ENCODE results near the gene HOXA5.

DNA sequence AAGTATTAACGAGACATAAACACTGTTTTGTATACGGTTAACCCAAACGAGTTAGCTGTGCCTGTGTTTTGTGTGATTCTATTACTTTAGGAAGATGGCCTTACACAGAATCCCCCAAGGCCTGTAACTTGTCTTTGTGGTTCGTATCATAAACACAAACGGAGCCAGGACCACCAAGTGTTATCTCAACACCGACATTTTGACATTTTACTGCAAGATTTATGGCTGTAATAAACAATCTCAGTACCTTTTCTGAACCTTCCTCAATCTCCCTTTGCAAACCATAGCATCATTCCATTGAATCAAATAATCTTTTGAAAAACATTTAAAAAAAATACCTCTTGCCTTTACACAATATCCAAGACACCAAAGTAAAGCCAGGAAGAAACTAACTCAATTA, 10.5 kb downstream of the HOXA5 start:
- no peak for TF ChIP-seq CTCF (conservative IDR thresholded peaks at IDR 0.05; ENCODE audit: low read length)
- no peak for TF ChIP-seq EZH2phosphoT487 (IDR thresholded peaks at IDR 0.05; ENCODE audit: borderline replicate concordance, low read depth, low read length)

Data from OCI-LY7 (cell line).